Measurements from ENCODE around the gene DIRAS2. TPM values are rescaled to one million over a fixed set of nuclear protein-coding genes. Genes with fewer than 3 reads are reported as not detected.
"Not testable (repeated sequence)": the region's sequence is repeated elsewhere in the genome, so short reads cannot be mapped to it uniquely, and the experiment has no call there.

DIRAS2 gene
- total and polyA plus RNA-seq, 2 donors (not counting 1 experiment from before 2014, with no cell fraction given), result not detected

DNA sequence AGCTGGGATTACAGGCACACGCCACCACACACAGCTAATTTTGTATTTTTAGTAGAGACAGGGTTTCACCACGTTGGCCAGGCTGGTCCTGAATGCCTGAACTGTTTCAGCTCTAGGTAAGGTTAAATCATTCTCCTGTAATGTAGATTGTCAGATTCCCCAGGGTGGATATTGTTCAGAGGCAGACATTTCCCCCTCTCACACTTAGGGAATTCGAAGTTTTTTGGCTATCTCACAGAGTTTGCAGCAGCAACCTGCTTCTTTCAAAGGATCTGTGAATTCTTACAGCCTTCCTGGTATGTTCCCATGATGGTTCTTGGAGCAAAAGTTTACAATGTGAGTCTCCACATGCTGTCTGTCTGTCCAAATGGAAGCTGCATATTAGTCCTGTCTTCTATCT is 15.6 kb upstream of the DIRAS2 start:
- no peaks in the 10 kb centered on the region for H3K4me1 ChIP-seq (ENCODE audit: control insufficient read depth in 2 of 2, insufficient read depth in 2 of 2, low read length in 2 of 2)
- POLR2A ChIA-PET, result no interaction called here
- TF ChIP-seq, protein P1, sequence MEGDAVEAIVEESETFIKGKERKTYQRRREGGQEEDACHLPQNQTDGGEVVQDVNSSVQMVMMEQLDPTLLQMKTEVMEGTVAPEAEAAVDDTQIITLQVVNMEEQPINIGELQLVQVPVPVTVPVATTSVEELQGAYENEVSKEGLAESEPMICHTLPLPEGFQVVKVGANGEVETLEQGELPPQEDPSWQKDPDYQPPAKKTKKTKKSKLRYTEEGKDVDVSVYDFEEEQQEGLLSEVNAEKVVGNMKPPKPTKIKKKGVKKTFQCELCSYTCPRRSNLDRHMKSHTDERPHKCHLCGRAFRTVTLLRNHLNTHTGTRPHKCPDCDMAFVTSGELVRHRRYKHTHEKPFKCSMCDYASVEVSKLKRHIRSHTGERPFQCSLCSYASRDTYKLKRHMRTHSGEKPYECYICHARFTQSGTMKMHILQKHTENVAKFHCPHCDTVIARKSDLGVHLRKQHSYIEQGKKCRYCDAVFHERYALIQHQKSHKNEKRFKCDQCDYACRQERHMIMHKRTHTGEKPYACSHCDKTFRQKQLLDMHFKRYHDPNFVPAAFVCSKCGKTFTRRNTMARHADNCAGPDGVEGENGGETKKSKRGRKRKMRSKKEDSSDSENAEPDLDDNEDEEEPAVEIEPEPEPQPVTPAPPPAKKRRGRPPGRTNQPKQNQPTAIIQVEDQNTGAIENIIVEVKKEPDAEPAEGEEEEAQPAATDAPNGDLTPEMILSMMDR (IDR thresholded peaks at IDR 0.05), result no peak
- TF ChIP-seq EZH2 (IDR thresholded peaks at IDR 0.05; ENCODE audit: borderline replicate concordance, insufficient read depth, low read depth, low read length, poor library complexity, severe bottlenecking), result no peak

DNA sequence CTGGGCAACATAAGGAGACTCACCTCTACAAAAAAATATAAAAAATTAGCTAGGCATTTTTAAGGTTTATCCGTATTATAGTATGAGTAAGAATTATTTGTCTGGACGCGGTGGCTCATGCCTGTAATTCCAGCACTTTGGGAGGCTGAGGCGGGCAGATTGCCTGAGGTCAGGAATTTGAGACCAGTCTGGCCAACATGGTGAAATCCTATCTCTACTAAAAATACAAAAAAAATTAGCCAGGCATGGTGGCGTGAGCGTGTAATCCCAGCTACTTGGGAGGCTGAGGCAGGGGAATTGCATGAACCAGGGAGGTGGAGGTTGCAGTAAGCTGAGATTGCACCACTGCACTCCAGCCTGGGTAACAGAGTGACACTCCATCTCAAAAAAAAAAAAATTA is 14.3 kb upstream of the DIRAS2 start:
- H3K36me3 ChIP-seq (replicated peaks in 1 of 2; ENCODE audit: control extremely low read depth in 1 of 2, control insufficient read depth in 1 of 2, extremely low read depth in 1 of 2, insufficient read depth in 2 of 2, low read length in 1 of 2); H3K4me1 Mint-ChIP-seq; H3K4me3 Mint-ChIP-seq; H3K9me3 ChIP-seq (ENCODE audit: control extremely low read depth in 1 of 3, control insufficient read depth in 2 of 3, insufficient read depth in 1 of 3, low read length in 2 of 3); H3K9me3 Mint-ChIP-seq (ENCODE audit: insufficient read depth); H3K27ac Mint-ChIP-seq; H3K27ac ChIP-seq (ENCODE audit: low read length in 2 of 2); H3K27me3 ChIP-seq (replicated peaks in 1 of 4; ENCODE audit: control extremely low read depth in 1 of 4, control insufficient read depth in 3 of 4, insufficient read depth in 4 of 4, low read length in 3 of 4); intact Hi-C loops (cut with micrococcal nuclease); CTCF ChIA-PET; H3K4me1 ChIP-seq (ENCODE audit: control insufficient read depth in 2 of 2, insufficient read depth in 2 of 2, low read length in 2 of 2); H4K20me1 ChIP-seq (ENCODE audit: control insufficient read depth, insufficient read depth, low read length, poor library complexity, severe bottlenecking); H3K4me3 ChIP-seq (ENCODE audit: control extremely low read depth in 1 of 5, extremely low read depth in 1 of 5, insufficient read depth in 1 of 5, low read depth in 2 of 5, low read length in 4 of 5); H3K4me2 ChIP-seq (replicated peaks; ENCODE audit: low read depth, low read length, poor library complexity, severe bottlenecking); ATAC-seq (ENCODE audit: low read depth); DNase-seq; H3K79me2 ChIP-seq (ENCODE audit: control insufficient read depth, insufficient read depth, low read length); POLR2A ChIA-PET; H3K9ac ChIP-seq (ENCODE audit: low read length); H2AFZ ChIP-seq (ENCODE audit: insufficient read depth, low read depth, low read length, poor library complexity, severe bottlenecking): not testable (repeated sequence)
- WGBS (ENCODE audit: insufficient coverage), result 97% methylated on average over 5 of the region's 6 CpGs
- H3K27me3 Mint-ChIP-seq, result peaks cover 31% of the 10 kb centered on the region

More for the DNA sequence above, 15.6 kb upstream of the DIRAS2 start:
- Histone ChIP-seq H3K27ac (ENCODE audit: low read length in 2 of 2) (no peak overlapping the region), H3K79me2 (ENCODE audit: control insufficient read depth, insufficient read depth, low read length) (no peaks in the 10 kb centered on the region), H3K4me2 (replicated peaks; ENCODE audit: low read depth, low read length, poor library complexity, severe bottlenecking) (no peak overlapping the region), H3K9me3 (ENCODE audit: control extremely low read depth in 1 of 3, control insufficient read depth in 2 of 3, insufficient read depth in 1 of 3, low read length in 2 of 3) (peaks cover 0 to 1% (median 0%) of the 10 kb centered on the region in 3 donors), H4K20me1 (ENCODE audit: control insufficient read depth, insufficient read depth, low read length, poor library complexity, severe bottlenecking) (no peaks in the 10 kb centered on the region), H3K9ac (ENCODE audit: low read length) (no peak overlapping the region), H3K27me3 (replicated peaks in 1 of 4; ENCODE audit: control extremely low read depth in 1 of 4, control insufficient read depth in 3 of 4, insufficient read depth in 4 of 4, low read length in 3 of 4) (peaks cover 0 to 7% (median 4%) of the 10 kb centered on the region in 4 experiments), H2AFZ (ENCODE audit: insufficient read depth, low read depth, low read length, poor library complexity, severe bottlenecking) (no peak overlapping the region), H3K36me3 (replicated peaks in 1 of 2; ENCODE audit: control extremely low read depth in 1 of 2, control insufficient read depth in 1 of 2, extremely low read depth in 1 of 2, insufficient read depth in 2 of 2, low read length in 1 of 2) (no peaks in the 10 kb centered on the region), H3K4me3 (ENCODE audit: control extremely low read depth in 1 of 5, extremely low read depth in 1 of 5, insufficient read depth in 1 of 5, low read depth in 2 of 5, low read length in 4 of 5) (no peak overlapping the region)
- Mint-ChIP-seq H3K4me3 (no peak overlapping the region), H3K9me3 (ENCODE audit: insufficient read depth) (peaks cover 2% of the 10 kb centered on the region), H3K4me1 (no peaks in the 10 kb centered on the region), H3K27ac (no peak overlapping the region), H3K27me3 (peaks cover 41% of the 10 kb centered on the region)
- ATAC-seq (ENCODE audit: low read depth) (no peak), DNase-seq (no peak)
- no CpG with 5 or more reads among the region's 3 CpGs for WGBS (ENCODE audit: insufficient coverage)
- CTCF ChIA-PET, result no interaction called here
- intact Hi-C loops (cut with micrococcal nuclease), result no loop called here
